IgD-negative memory B cell (primary cell): ENCODE data around the gene STAMBPL1. TPM values are rescaled to one million over a fixed set of nuclear protein-coding genes. Genes with fewer than 3 reads are reported as not detected.
"Not testable (repeated sequence)": the region's sequence is repeated elsewhere in the genome, so short reads cannot be mapped to it uniquely, and the experiment has no call there.

ENCODE experiments used
- H3K27ac Mint-ChIP-seq, 3 donors: one replicate each; pipeline ENCODE4 v1.8.0; 2020 to 2022; ENCODE audit warnings: mild to moderate bottlenecking in 3 of 3, mixed read lengths in 3 of 3, moderate library complexity in 1 of 3
- H3K27me3 Mint-ChIP-seq: one replicate; pipeline ENCODE4 v1.8.0; 2021; ENCODE audit warnings: mixed read lengths
- H3K36me3 Mint-ChIP-seq: one replicate; pipeline ENCODE4 v1.8.0; 2020; ENCODE audit warnings: mild to moderate bottlenecking, mixed read lengths
- H3K4me1 Mint-ChIP-seq, 3 donors: one replicate each; pipeline ENCODE4 v1.8.0; 2020 to 2022; ENCODE audit warnings: mixed read lengths in 3 of 3, mild to moderate bottlenecking in 1 of 3
- H3K4me3 Mint-ChIP-seq, 4 donors: one replicate each; pipeline ENCODE4 v1.8.0; 2020 to 2022; ENCODE audit warnings: mild to moderate bottlenecking in 4 of 4, mixed read lengths in 4 of 4, moderate library complexity in 3 of 4
- H3K9me3 Mint-ChIP-seq, 3 donors: one replicate each; pipeline ENCODE4 v1.8.0; 2020 to 2021; ENCODE audit warnings: mixed read lengths in 3 of 3, mild to moderate bottlenecking in 1 of 3
- polyA plus RNA-seq: library from polyadenylated mRNA; unstranded; fragments of 300-500 nt; fragmentation: Illumina TruSeq; gene quantifications from one replicate; pipeline ENCODE4 v1.2.3, GENCODE V29; 2021

STAMBPL1 gene
- 19.0 TPM for polyA plus RNA-seq

DNA sequence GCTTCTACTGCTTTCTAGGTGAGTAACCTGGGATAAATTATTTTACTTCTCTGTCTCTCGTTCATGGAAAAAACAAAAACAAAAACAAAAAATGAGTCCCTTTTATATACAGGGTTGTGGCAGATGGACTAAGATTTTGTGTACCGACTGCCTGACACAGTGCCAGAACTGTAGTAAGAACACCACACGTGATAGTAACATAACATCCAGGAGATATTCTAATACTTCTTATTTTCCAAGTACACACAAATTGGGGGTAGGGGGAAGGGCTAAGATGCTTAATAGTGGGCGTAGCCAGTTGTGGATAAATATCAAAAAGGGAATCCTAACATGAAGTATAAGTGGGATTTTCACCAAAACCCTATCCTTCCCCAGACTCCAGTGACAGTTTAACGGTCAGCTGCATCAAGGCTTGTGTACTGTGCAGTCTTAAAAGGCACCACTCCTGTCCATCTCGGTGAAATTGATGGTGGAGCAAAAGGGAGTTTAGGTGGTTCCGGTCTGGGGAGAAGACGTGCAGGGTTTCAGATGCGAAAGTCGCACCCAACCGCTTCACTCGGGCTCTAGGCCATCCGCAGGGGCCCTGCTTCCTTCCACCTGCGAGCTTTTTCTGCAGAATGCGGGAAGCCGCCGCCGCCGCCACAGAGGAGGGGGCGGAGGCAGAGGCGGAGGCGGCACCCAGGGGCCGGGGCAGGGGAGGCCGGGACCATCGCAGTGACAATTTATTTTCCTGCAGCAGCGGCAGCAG, at the start of gene STAMBPL1:
Gene STAMBPL1, plus strand, starts transcription at position 712 of the 748 bp plus-strand sequence. CDS start 21,464 bp downstream, outside the sequence.
- Mint-ChIP-seq H3K27me3 (no peaks in the 10 kb centered on the region), H3K4me3 (peak within 1 kb of the TSS; percentile 93 to 100 (median 98)), H3K36me3 (peaks cover 4% of the 10 kb centered on the region), H3K9me3 (no peaks in the 10 kb centered on the region), H3K4me1 (peaks cover 26 to 33% (median 33%) of the 10 kb centered on the region in 3 donors), H3K27ac (peak within 1 kb of the TSS; percentile 92 to 98 (median 93))

DNA sequence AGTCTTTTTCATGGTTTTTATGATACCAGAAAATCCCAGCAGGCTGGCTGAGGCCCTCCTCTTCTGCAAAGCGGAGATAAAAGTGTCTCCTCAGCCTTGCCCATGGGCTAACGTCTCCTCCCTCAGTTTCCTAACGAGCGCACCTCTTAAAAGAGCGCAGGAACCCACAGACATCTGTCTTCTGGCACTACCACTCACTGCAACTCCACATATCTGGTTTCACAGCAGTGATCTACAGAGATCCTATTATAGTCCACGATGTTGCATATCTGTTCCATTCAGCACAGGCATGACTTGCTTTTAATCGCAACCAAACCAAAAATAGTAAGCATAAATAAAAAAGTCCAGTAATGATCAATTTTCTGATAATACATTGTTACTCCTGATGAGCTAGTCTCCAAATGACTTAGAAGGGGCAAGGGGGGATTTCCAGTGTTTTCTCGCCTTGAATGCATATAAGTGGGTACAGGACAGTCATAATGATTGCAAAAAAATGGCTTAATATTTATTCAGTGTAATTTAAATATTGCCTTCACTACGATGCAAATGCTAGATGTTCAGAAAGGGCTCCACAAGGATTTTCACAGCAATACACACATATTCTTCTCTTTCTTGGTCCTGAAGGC, 49.3 kb upstream of the STAMBPL1 start:
- Mint-ChIP-seq H3K36me3 (peaks cover 2% of the 10 kb centered on the region), H3K27me3 (peaks cover 10% of the 10 kb centered on the region), H3K9me3 (no peaks in the 10 kb centered on the region), H3K27ac (no peak overlapping the region), H3K4me3 (no peak overlapping the region), H3K4me1 (peaks cover 18 to 30% (median 20%) of the 10 kb centered on the region in 3 donors)

DNA sequence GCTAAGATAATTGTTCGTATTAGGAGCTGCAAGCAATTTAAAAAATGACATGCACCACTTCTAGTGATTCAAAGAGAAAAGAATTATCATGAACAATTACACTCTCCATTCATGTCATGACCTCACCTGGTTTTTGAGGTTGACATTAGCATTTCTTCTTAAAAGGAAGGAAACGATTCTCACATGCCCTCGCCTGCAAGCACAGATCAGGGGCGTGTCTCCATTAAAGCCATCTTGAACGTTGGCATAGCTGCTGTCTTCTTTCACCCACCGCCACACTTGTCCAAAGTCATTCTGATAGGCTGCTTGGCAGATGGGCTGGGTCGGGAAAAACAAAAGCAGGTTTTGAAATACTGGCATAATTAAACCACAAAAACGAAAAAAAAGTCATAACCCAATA, 48.3 kb upstream of the STAMBPL1 start:
- no peaks in the 10 kb centered on the region for H3K9me3 Mint-ChIP-seq
- peaks cover 11 to 20% (median 12%) of the 10 kb centered on the region in 3 donors for H3K4me1 Mint-ChIP-seq
- H3K36me3 Mint-ChIP-seq: peaks cover 2% of the 10 kb centered on the region
- peak overlapping the region in 2 of 4 donors; percentile 19 to 68 for H3K4me3 Mint-ChIP-seq
- H3K27me3 Mint-ChIP-seq: peaks cover 10% of the 10 kb centered on the region
- H3K27ac Mint-ChIP-seq: no peak overlapping the region

DNA sequence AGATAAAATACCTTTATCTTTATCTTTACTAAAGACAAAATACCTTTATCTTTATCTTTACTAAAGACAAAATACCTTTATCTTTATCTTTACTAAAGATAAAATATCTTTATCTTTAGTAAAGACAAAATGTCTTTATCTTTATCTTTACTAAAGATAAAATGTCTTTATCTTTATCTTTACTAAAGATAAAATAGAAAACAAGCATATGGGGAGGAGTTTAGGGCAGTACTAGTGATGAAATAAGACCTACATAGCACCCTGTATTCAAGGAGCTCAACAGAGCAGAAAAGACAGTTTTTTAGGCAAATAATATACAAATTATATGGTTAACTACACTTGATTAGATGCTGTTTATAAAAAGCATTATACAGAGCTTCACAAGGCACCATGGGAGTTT, 47.7 kb upstream of the STAMBPL1 start:
- Mint-ChIP-seq H3K27ac (no peak overlapping the region), H3K4me1 (peaks cover 7 to 20% (median 10%) of the 10 kb centered on the region in 3 donors), H3K36me3 (no peaks in the 10 kb centered on the region), H3K9me3 (no peaks in the 10 kb centered on the region), H3K4me3 (no peak overlapping the region), H3K27me3 (peaks cover 10% of the 10 kb centered on the region)

DNA sequence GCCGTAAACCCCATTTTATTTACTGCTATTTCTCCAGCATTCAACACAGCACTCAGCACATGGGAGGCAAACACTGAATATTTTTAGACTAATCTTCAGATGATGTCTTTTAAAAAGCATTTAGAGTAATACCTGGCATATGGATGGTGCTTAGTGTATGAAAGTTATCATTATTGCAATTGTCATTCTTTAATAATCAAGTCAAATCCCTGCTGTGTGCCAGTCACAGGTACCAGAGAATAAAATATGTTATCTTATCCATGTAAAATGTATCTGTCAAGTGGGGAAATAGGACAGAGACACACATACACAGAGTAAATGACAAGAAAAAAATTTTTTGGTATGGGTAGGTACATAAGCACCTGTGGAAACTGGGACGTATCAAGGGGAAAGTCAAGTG, 46.9 kb upstream of the STAMBPL1 start:
- peaks cover 10% of the 10 kb centered on the region for H3K27me3 Mint-ChIP-seq
- no peaks in the 10 kb centered on the region for H3K36me3 Mint-ChIP-seq
- H3K27ac Mint-ChIP-seq: no peak overlapping the region
- H3K4me1 Mint-ChIP-seq: peaks cover 7 to 20% (median 10%) of the 10 kb centered on the region in 3 donors
- no peaks in the 10 kb centered on the region for H3K9me3 Mint-ChIP-seq
- H3K4me3 Mint-ChIP-seq: no peak overlapping the region

DNA sequence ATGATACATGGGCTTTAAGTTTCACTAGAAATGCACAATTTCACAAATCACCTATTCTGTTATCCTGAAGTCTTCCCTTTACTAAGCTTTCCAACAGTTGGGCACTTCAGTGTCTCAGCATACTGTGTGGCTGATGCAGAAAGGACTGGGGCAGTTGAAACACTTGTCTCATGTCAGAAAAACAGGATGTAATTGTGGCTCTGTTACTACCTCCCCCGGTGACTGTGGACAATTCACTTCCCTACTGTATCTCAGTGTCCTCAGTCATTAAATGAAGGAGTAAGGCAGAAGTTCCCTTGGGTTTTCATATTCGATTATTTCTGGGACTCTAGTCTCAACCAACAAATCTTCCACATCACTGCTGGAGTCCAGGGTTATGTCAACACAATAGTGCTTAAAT, 46.3 kb upstream of the STAMBPL1 start:
- H3K4me3 Mint-ChIP-seq: no peak overlapping the region
- H3K27ac Mint-ChIP-seq: no peak overlapping the region
- no peaks in the 10 kb centered on the region for H3K36me3 Mint-ChIP-seq
- H3K27me3 Mint-ChIP-seq: peaks cover 10% of the 10 kb centered on the region
- H3K9me3 Mint-ChIP-seq: no peaks in the 10 kb centered on the region
- peaks cover 7 to 20% (median 10%) of the 10 kb centered on the region in 3 donors for H3K4me1 Mint-ChIP-seq

DNA sequence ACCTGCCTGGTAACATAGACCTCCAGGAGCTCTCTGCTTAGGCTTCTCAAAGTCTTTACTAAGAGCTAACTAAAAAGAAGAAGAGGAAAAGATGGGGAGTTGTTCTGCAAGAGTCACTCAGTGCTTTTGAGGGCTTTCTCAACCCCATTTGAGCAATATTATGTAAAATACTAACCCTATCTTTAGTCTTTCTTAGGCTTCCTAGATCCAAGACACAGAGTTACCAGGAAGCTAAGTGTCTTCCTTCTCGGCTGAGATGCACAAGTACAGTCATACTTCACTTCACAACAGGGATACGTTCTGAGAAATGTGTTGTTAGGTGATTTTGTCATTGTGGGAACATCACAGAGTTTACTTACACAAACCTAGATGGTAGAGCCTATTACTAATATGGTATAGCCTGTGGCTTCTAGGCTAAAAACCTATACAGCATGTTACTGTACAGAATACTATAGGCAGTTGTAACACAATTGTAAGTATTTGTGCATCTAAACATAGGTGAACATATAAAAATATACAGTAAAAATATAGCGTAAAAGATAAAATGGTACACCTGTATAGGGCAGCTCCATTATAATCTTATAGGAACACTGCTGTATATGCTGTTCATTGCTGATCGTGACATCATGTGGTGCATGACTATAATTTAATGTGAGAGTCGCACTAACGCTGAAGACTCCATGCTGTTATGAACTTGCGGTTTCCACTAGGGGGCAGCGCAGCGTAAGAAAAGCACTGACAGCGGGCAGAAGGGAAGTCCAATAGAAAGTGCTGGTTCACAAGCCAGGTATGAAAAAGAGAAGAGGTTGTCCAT, 44.7 kb upstream of the STAMBPL1 start:
- H3K4me1 Mint-ChIP-seq: peaks cover 7 to 20% (median 10%) of the 10 kb centered on the region in 3 donors
- H3K27me3 Mint-ChIP-seq: peaks cover 10% of the 10 kb centered on the region
- H3K36me3 Mint-ChIP-seq: no peaks in the 10 kb centered on the region
- H3K4me3 Mint-ChIP-seq: no peak overlapping the region
- no peaks in the 10 kb centered on the region for H3K9me3 Mint-ChIP-seq
- H3K27ac Mint-ChIP-seq: no peak overlapping the region

DNA sequence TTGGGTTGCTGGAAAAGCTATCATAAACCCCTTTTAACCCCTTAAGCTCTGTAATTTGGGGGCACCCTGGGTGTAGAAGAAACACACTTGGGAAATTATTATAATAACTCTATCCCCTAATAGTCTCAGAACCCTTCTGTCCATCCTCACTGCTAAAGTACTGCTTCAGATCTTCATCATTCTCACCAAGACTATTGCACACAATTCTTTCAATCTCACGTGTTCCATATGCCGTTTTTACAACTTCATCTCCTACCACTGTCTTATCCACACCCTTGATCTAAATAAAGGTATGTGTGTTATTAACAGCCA, 44.2 kb upstream of the STAMBPL1 start:
- Mint-ChIP-seq H3K4me1 (peaks cover 7 to 17% (median 10%) of the 10 kb centered on the region in 3 donors), H3K27me3 (peaks cover 7% of the 10 kb centered on the region), H3K9me3 (no peaks in the 10 kb centered on the region), H3K4me3 (no peak overlapping the region), H3K27ac (no peak overlapping the region), H3K36me3 (no peaks in the 10 kb centered on the region)

DNA sequence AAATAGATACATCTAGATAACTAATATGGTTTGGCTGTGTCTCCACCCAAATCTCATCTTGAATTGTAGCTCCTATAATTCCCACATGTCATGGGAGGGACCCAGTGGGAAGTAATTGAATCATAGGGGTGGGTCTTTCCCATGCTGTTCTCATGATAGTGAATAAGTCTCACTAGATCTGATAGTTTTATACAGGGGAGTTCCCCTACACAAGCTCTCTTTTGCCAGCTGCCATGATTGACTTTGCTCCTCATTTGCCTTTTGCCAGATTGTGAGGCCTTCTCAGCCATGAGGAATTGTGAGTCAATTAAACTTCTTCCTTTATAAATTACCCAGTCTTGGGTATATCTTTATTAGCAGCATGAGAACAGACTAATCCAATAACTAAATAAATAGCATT, 42.4 kb upstream of the STAMBPL1 start:
- H3K27ac Mint-ChIP-seq, H3K4me3 Mint-ChIP-seq, H3K27me3 Mint-ChIP-seq: not testable (repeated sequence)

DNA sequence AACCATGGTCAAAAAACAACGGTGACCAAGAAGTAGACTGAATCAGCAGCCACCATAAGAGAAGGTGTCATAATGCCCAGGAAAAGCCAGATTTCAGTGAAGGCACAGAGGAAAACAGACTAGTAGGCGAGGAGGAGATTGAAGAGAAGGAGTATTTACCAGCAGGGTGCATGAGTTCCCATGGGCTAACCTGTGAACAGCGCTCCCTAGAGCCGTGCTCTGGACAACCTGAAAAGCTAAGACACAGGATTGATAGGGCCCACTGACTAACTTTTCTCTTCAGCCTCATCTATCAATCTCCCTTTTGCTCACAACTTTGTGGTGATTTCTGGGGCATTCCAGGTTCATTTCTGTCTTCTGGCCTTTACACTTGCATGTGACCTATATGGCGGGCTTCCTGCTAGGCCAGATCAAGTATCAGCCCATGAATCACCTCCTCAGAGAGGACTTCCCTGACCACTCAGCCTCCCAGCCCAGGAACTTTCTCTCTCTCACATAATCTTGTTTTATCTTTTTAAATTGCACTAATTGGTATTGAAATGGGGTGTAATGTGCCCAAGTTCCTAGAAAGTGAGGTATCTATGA, 41.2 kb upstream of the STAMBPL1 start:
- no peaks in the 10 kb centered on the region for H3K36me3 Mint-ChIP-seq
- no peaks in the 10 kb centered on the region for H3K9me3 Mint-ChIP-seq
- peaks cover 0 to under 1% (median 0%) of the 10 kb centered on the region in 3 donors for H3K4me1 Mint-ChIP-seq
- no peak overlapping the region for H3K4me3 Mint-ChIP-seq
- H3K27ac Mint-ChIP-seq: peak overlapping the region in 1 of 3 donors; percentile 50
- H3K27me3 Mint-ChIP-seq: no peaks in the 10 kb centered on the region

More for the DNA sequence above, 42.4 kb upstream of the STAMBPL1 start:
- not testable (repeated sequence) for H3K4me1 Mint-ChIP-seq, H3K9me3 Mint-ChIP-seq, H3K36me3 Mint-ChIP-seq

DNA sequence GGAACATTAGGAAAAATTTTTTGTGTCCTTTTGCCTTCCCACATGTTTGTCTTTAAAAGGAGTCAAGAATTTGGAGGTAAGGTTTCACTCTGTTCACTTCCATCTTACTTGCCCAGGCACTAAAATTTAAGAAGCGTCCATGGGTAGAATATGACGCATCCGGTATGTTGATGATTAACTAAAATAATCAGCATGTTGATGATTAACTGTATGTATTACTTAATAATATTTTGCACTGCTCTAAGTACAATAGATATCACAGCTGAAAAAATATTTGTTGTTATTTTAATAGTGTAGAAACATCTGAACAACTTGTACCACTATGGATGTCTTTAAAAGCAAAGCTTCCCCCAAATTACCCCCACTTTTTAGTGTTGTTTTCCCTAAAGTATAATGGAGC, 39.9 kb upstream of the STAMBPL1 start:
- no peak overlapping the region for H3K4me3 Mint-ChIP-seq
- H3K4me1 Mint-ChIP-seq: no peaks in the 10 kb centered on the region
- no peak overlapping the region for H3K27ac Mint-ChIP-seq
- no peaks in the 10 kb centered on the region for H3K27me3 Mint-ChIP-seq
- no peaks in the 10 kb centered on the region for H3K36me3 Mint-ChIP-seq
- no peaks in the 10 kb centered on the region for H3K9me3 Mint-ChIP-seq

DNA sequence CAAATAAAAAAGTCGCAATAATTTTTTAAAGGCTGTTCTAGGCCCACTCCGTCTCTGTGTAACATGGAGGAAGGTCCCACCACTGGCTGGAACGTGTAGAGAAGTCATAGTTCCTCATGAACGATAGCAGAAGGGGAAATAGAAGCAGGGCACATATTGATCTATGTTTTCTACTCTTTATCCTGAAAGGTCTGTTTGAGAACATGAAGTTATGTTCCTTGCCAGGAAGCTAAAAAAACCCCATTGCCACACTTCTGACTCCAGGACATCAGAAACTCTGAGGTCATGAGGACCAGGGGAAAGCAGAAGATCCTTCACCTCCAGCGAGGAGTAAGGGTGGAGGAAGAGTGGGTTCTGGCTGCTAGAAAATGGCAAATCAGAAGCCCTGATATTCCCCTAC, 39.2 kb upstream of the STAMBPL1 start:
- Mint-ChIP-seq H3K36me3 (no peaks in the 10 kb centered on the region), H3K4me1 (no peaks in the 10 kb centered on the region), H3K9me3 (no peaks in the 10 kb centered on the region), H3K27ac (no peak overlapping the region), H3K27me3 (peaks cover 2% of the 10 kb centered on the region), H3K4me3 (no peak overlapping the region)

DNA sequence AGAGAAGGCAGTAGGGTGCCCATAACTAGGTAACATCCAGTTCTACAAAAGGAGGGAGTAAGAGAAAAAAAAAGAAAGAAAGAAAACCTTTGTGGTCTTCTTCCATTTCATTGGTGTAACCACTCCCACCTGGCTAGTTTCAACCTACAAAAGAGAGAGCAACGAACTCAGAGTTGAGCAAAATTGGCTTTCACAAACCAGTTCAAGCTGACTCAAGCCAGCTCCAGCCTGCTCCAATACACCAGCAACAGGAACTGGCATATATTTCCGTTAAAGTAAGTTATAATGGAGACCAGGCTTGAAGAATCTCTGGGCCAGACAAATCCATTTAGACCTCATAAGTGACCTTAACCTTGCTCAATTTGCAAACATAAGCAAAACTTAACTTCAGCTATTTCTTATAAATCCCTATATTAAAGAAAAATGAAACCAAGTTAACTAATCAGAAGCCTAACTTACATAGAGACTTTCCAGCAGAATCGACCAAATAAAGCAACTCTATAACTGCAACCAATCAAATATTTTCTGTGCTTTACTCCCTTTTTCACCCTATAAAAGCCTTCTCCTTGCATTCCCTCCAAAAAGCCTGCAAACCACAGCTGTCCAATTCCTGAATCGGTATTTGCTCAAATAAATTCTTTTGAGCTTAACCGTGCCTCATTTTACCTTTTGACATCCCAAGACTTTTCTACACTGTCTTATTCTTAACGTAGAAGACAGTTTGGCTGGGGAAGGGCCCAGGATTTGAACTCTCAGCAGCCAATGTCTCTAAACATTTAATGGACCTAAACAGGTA, 38.5 kb upstream of the STAMBPL1 start:
- no peaks in the 10 kb centered on the region for H3K4me1 Mint-ChIP-seq
- H3K27me3 Mint-ChIP-seq: peaks cover 2% of the 10 kb centered on the region
- H3K9me3 Mint-ChIP-seq: no peaks in the 10 kb centered on the region
- no peak overlapping the region for H3K27ac Mint-ChIP-seq
- H3K4me3 Mint-ChIP-seq: no peak overlapping the region
- H3K36me3 Mint-ChIP-seq: no peaks in the 10 kb centered on the region

DNA sequence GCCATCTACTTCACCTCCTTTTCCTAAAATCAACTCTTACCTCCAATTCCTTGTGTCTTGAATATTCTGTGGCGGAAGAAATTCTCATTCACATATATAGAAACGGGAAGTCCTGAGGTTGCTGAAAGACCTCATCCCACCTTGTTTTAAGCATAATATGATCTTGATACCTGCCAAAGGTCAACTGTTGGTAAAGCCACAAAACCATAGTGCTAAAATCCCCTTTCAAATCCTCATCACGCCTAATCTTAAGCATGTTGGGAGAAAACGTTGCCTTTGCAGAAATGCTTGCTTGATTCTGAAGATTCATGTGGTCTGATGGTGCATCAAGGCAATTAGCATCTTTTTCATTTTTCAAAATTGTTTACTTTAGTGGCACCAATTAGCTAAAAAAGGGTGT, 36.9 kb upstream of the STAMBPL1 start:
- H3K4me1 Mint-ChIP-seq: no peaks in the 10 kb centered on the region
- no peak overlapping the region for H3K27ac Mint-ChIP-seq
- no peak overlapping the region for H3K4me3 Mint-ChIP-seq
- no peaks in the 10 kb centered on the region for H3K9me3 Mint-ChIP-seq
- H3K36me3 Mint-ChIP-seq: no peaks in the 10 kb centered on the region
- peaks cover 2% of the 10 kb centered on the region for H3K27me3 Mint-ChIP-seq
